ENCODE measurements around the gene SCUBE1. TPM values are rescaled to one million over a fixed set of nuclear protein-coding genes. Genes with fewer than 3 reads are reported as not detected.

Gene SCUBE1
- total RNA-seq, 1 donor from 2014 or later: not detected

DNA sequence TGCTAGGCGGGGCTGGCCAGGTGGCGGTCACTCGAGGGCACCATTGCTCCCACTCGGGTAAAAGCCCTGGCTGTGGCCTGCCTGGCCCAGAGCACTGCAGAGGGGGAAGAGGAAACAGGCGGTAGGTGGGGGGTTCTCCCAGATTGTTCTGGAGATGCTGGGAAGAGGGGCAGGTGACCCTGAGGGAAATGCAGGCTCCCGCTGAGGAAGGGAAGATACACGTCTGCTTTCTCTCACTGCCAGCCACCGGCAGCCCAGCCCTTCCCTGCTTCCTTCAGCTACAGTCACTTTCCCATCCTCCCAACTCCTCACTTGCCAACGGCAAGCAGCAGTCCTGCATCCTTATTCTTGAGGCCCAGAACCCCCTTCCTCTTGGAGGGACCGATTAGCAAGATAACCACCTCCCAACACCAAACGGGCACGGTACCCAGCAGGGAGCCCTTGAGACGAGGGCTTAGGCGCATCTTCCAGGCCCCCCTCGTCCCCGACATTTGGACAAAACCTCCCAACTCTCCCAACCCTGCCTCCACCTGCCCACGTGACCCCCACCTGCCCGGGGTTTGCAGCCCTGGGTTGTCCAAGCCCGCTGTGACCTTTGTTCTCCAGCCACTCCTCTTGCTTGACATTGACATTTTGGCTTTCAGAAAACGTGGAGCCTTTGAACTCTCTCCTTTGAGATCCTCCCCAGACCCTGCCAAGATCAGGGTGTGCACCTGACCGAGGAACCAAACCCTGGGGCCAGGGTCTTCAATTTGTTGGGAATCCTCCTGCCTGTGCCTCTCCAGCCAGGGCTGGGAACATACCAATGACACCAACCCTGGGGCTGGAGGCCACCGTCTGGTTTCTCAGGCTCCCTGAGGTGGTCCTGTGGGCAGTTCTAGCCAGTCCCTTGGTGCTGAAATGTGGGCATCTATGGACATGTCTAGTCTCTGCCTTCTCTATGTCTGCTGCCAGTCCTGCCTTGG is 107.4 kb downstream of the SCUBE1 start:
- no peak for DNase-seq (ENCODE audit: low spot score)
- intact Hi-C loops (cut with micrococcal nuclease): no loop called here
- no peak overlapping the region for H3K27ac Mint-ChIP-seq
- peaks cover 6% of the 10 kb centered on the region for H3K4me1 Mint-ChIP-seq (ENCODE audit: low read depth)
- H3K27me3 Mint-ChIP-seq (ENCODE audit: insufficient read depth): peaks cover 15% of the 10 kb centered on the region
- H3K4me3 Mint-ChIP-seq: no peak overlapping the region
- H3K9me3 Mint-ChIP-seq: no peaks in the 10 kb centered on the region
- no peaks in the 10 kb centered on the region for H3K36me3 Mint-ChIP-seq (ENCODE audit: low read depth)

DNA sequence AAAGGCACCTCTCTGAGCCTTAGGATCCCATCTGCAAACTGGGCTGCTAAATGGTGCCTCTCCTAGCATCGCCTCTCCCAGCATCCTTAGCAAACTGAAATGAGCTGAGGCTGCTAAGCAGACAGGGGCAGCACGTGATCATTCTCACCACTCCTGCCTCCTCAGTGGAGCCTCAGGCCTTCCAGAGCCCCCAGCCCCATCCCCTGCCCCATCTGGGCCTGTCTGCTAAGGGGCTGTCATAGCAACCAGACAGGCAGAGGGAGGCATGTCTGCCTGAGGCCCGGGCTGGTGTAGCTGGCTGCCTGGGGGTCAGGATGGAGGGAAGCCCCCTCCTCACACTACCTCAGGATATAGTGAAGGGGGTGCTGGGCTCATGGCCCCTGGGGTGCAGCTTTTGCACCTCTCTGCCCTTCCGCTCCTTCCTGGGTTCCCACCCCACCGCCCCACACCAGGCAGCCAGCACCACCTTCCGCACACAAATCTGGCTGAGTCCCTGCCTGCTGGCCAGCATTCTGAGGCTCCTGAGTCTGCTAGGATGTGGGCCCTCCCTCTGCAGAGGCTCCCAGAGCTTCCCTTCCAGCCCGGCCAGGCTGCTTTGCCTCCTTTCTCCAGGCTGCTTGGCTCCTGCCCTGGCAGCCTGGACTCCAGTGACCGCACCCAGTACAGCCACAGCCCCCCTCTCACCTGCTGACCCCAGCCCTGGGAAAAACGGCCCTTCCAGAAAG is 108.7 kb downstream of the SCUBE1 start:
- H3K27ac Mint-ChIP-seq: no peak overlapping the region
- no peak overlapping the region for H3K4me3 Mint-ChIP-seq
- peaks cover 6% of the 10 kb centered on the region for H3K4me1 Mint-ChIP-seq (ENCODE audit: low read depth)
- H3K27me3 Mint-ChIP-seq (ENCODE audit: insufficient read depth): peaks cover 13% of the 10 kb centered on the region
- intact Hi-C loops (cut with micrococcal nuclease): no loop called here
- DNase-seq (ENCODE audit: low spot score): no peak
- no peaks in the 10 kb centered on the region for H3K36me3 Mint-ChIP-seq (ENCODE audit: low read depth)
- H3K9me3 Mint-ChIP-seq: no peaks in the 10 kb centered on the region

DNA sequence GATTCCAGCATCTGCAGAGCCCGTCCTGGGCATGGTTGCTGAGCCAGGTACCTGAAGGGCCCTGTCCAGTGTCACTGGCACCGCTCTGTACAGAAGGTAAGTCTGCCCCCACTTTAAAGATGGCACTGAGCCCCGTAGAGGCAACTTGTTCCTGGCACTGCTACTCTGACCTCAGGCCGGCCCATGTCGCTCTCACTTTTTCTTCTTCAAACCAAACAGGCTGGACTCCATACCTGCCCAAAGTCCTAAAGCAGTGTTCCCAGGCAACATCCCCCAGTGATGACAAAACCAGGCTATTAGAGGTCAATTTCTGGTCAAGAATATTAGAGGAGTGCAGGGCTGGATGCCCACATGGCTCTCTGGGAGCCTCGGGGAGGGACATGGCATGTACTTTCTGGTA is 109.6 kb downstream of the SCUBE1 start:
- no peaks in the 10 kb centered on the region for H3K36me3 Mint-ChIP-seq (ENCODE audit: low read depth)
- no peak overlapping the region for H3K27ac Mint-ChIP-seq
- H3K9me3 Mint-ChIP-seq: no peaks in the 10 kb centered on the region
- no peak for DNase-seq (ENCODE audit: low spot score)
- H3K4me3 Mint-ChIP-seq: no peak overlapping the region
- intact Hi-C loops (cut with micrococcal nuclease): no loop called here
- H3K4me1 Mint-ChIP-seq (ENCODE audit: low read depth): peaks cover 6% of the 10 kb centered on the region
- H3K27me3 Mint-ChIP-seq (ENCODE audit: insufficient read depth): peaks cover 12% of the 10 kb centered on the region

DNA sequence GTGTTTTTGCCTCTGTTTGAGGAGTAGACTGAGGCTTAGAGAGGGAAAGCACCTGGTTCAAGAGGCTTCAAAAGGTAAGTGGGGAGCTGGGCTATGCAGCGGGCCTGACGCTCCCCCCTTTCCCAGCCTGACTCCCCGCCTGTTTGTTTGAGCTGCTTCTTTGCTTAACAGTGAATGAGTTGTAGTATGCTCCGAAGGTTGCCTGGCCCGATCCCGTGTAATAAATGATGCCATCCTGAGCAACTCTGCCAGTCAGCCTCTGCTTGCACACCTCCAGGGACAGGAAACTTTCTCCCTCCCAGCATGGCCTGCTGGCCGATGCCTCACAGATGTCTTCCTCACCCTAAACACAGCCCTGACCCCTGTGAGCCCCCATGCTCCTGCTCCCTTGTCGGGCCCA is 110.7 kb downstream of the SCUBE1 start:
- Mint-ChIP-seq H3K27me3 (ENCODE audit: insufficient read depth) (peaks cover 7% of the 10 kb centered on the region), H3K4me1 (ENCODE audit: low read depth) (peaks cover 6% of the 10 kb centered on the region), H3K9me3 (no peaks in the 10 kb centered on the region), H3K36me3 (ENCODE audit: low read depth) (no peaks in the 10 kb centered on the region), H3K27ac (no peak overlapping the region), H3K4me3 (no peak overlapping the region)
- no peak for DNase-seq (ENCODE audit: low spot score)
- intact Hi-C loops (cut with micrococcal nuclease): no loop called here

DNA sequence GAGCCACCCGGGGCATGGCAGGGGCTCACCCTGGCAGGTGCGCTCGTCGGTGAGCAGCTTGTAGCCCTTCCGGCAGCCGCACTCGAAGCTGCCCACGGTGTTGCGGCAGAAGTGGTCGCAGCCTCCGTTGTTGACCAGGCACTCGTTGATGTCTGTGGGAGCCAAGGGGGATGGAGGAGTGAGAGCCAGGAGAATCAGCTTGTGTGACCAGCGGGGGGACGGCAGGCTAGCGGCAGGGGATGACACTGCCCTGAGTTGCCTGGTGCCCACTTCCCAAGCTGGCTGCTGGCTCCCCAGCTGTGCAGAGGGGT is 111.5 kb downstream of the SCUBE1 start:
- intact Hi-C loops (cut with micrococcal nuclease): loop anchor here (1.0 kb wide), 2 partner anchors 115 to 154 kb away; no protein-coding TSS in a partner anchor
- Mint-ChIP-seq H3K4me1 (ENCODE audit: low read depth) (peaks cover 6% of the 10 kb centered on the region), H3K36me3 (ENCODE audit: low read depth) (no peaks in the 10 kb centered on the region), H3K9me3 (no peaks in the 10 kb centered on the region), H3K27me3 (ENCODE audit: insufficient read depth) (peaks cover 7% of the 10 kb centered on the region), H3K27ac (no peak overlapping the region), H3K4me3 (no peak overlapping the region)
- DNase-seq (ENCODE audit: low spot score): no peak

DNA sequence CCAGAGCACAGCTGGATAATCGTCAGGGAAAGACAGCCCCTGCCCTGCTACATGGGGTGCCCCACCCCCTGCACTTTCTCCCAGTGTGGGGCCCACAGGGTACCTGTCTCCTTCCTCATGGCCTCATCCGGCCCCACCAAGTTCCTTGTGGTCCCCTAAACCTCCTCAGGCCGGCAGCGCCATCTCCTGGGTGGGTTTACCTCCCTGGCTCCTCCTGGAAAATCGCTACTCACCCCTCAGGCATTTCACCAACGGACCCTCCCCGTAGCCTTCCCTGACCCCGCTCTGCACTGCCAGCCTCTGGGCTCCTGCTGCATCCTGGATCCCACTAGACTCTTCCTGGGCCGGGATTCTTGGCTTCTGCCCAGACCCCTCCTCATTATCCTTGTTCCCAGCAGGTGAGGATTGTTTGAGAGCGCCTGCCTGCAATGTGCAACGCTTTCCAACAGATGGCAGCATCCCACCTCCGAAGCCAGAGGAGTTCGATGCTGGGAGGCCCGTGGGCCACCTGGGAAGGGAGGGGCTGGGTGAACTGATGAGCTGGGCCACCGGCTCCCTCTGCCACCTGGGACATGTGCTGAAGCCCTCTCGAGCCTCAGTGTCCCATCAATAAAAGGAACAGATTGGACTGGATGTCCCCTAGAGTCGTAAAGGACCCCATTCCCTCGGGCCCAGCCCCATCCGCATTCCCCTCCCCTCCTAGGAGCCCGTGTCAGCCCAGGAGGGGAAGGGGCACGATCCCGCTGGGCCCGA is 112.0 kb downstream of the SCUBE1 start:
- intact Hi-C loops (cut with micrococcal nuclease): loop anchor here (1.0 kb wide), 2 partner anchors 115 to 154 kb away; no protein-coding TSS in a partner anchor
- no peak overlapping the region for H3K4me3 Mint-ChIP-seq
- no peak overlapping the region for H3K27ac Mint-ChIP-seq
- H3K9me3 Mint-ChIP-seq: no peaks in the 10 kb centered on the region
- peak; percentile 61 for DNase-seq (ENCODE audit: low spot score)
- H3K27me3 Mint-ChIP-seq (ENCODE audit: insufficient read depth): peaks cover 6% of the 10 kb centered on the region
- H3K36me3 Mint-ChIP-seq (ENCODE audit: low read depth): no peaks in the 10 kb centered on the region
- H3K4me1 Mint-ChIP-seq (ENCODE audit: low read depth): peaks cover 6% of the 10 kb centered on the region

DNA sequence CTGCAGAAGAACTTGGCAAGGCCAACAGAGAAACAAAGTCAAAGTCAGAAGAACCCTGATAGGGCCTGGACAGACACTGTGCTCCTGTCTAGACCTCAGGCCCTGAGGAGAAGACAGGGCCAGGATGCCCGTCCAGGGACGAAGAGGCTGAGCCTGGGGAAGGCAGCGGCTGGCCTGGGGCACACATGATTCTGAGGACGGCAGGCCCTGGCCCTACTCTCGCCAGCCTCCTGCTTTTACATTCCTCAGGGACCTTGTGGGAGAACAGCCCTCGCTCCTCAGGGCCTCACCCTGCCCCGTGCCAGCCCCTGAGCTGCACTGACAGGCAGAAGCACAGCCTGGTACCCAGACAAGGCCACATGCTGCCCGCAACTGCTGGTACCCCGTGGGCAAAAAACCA is 112.6 kb downstream of the SCUBE1 start:
- H3K36me3 Mint-ChIP-seq (ENCODE audit: low read depth): no peaks in the 10 kb centered on the region

DNA sequence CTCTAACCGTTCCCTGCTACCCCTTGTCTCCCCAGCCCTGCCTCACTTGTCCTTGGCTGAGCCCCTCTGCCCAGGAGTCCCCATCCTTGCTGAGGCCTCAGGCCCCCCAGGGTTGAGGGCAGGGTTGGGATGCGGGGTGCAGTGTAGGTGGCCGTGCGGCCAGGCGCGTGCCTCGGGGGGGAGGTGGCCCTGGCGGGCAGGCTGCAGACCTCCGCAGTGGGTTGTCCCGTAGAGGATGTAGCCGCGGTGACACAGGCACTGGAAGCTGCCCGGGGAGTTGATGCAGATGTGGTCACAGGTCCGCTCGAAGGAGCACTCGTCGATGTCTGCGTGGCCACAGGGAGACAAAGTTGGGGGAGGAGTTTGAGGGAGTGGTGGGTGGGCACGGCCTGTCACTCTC is 114.3 kb downstream of the SCUBE1 start:
- Mint-ChIP-seq H3K4me3 (no peak overlapping the region), H3K4me1 (ENCODE audit: low read depth) (peaks cover 6% of the 10 kb centered on the region), H3K27ac (no peak overlapping the region), H3K36me3 (ENCODE audit: low read depth) (no peaks in the 10 kb centered on the region), H3K27me3 (ENCODE audit: insufficient read depth) (peaks cover 5% of the 10 kb centered on the region), H3K9me3 (no peaks in the 10 kb centered on the region)
- intact Hi-C loops (cut with micrococcal nuclease): no loop called here
- no peak for DNase-seq (ENCODE audit: low spot score)

More for the DNA sequence above, 112.6 kb downstream of the SCUBE1 start:
- H3K9me3 Mint-ChIP-seq: no peaks in the 10 kb centered on the region
- intact Hi-C loops (cut with micrococcal nuclease): no loop called here
- peaks cover 2% of the 10 kb centered on the region for H3K27me3 Mint-ChIP-seq (ENCODE audit: insufficient read depth)
- H3K27ac Mint-ChIP-seq: no peak overlapping the region
- H3K4me3 Mint-ChIP-seq: no peak overlapping the region
- H3K4me1 Mint-ChIP-seq (ENCODE audit: low read depth): peaks cover 6% of the 10 kb centered on the region
- no peak for DNase-seq (ENCODE audit: low spot score)

DNA sequence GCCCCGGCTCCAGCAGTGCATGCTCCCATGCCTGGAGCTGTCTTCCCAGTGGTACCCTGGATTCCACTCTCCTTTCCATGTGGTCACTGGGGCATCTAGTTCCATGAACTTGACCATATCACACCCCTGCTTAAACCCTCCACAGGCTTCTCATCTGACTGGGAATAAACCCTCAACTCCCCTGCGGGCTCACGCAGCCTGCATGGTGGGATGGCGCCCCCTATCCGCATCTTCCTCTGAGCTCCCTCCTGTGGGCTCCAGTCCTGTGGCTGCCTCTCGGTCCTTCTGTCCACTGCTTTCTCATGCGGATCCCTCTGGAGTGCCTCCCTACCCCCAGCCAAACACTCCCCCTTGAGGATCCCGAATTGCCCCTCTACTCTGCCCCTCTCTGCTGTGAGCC is 114.8 kb downstream of the SCUBE1 start:
- no peak for DNase-seq (ENCODE audit: low spot score)
- Mint-ChIP-seq H3K9me3 (no peaks in the 10 kb centered on the region), H3K4me3 (no peak overlapping the region), H3K27ac (no peak overlapping the region), H3K27me3 (ENCODE audit: insufficient read depth) (peaks cover 5% of the 10 kb centered on the region), H3K4me1 (ENCODE audit: low read depth) (peaks cover 6% of the 10 kb centered on the region), H3K36me3 (ENCODE audit: low read depth) (no peaks in the 10 kb centered on the region)
- intact Hi-C loops (cut with micrococcal nuclease): no loop called here

DNA sequence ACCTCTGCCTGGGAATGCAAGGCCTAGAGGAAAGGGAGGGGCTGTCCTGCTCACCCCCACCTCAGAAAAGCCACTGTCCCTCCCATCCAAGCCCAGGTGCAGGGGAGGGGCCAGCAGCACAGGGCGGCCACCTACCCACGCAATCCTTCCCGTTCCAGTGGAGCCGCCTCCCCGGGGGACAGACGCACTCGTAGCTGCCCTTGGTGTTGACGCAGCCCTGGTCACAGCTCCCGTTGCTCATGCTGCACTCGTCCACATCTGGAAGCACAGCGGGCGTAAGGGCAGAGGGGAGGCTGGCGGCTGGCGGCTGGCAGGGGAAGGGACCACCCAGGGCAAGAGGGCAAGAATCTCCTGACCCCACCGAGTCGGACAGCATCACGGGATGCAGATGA is 115.9 kb downstream of the SCUBE1 start:
- Mint-ChIP-seq H3K36me3 (ENCODE audit: low read depth) (no peaks in the 10 kb centered on the region), H3K4me3 (no peak overlapping the region), H3K4me1 (ENCODE audit: low read depth) (peaks cover 6% of the 10 kb centered on the region), H3K9me3 (no peaks in the 10 kb centered on the region), H3K27ac (no peak overlapping the region), H3K27me3 (ENCODE audit: insufficient read depth) (peaks cover 5% of the 10 kb centered on the region)
- no peak for DNase-seq (ENCODE audit: low spot score)
- intact Hi-C loops (cut with micrococcal nuclease): no loop called here

DNA sequence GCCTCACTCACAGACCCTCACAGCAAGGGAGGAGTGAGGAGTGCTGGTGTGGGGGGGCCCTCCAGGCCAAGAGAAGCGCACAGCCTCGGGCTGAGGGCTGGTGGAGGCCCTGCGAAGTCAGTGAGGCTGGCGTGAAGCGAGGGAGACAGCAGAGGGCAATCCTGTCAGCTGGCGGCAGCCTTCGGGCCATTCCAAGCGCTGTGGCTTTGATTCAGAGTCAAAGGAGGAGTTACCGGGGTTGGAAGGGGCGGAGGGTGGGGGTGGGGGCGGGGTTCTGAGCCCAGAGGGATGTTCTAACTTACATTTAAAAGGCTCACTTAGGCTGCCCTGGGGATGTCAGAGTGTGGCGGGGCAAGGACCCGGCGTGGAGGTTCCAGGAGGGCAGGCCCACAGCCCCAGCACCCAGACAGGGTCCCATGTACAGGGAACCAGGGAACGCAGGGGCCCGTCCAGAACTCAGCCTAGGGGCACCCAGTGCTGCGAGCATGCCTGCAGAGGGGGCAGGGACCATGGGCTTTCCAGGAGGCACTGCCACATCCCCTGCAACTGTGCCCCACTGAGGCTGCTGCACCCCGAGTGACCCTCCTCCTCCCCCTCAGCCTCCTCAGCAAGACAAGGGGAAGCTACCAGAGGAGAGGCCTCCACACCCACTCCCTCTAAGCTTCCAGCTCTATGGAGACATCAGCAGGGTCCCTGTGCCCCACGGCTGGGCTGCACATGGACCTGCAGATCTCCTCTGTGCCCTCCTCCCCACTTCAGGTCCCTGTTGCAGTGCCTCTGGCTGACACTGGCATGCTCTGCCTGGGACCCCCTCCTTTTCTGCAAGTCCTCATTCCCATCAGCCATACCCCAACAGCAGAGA is 116.6 kb downstream of the SCUBE1 start:
- H3K36me3 Mint-ChIP-seq (ENCODE audit: low read depth): no peaks in the 10 kb centered on the region

DNA sequence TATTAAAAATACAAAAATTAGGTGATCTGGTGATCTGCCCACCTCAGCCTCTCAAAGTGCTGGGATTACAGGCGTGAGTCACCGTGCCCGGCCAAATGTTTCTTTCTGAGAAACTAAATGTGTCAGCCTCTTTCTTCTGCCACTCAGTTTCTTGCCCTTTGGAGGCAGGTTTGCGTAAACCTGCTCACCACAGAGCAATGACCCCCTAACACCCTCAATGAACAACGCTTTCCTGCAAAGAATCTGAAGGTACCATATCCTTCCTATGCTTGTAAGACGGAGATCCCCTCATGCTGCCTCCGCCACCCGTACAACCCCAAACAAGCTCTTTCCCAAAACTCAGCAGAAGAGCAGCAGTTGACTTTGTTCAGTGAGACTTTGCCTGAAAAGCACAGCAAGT is 117.6 kb downstream of the SCUBE1 start:
- H3K4me3 Mint-ChIP-seq: no peak overlapping the region
- DNase-seq (ENCODE audit: low spot score): no peak
- intact Hi-C loops (cut with micrococcal nuclease): no loop called here
- no peaks in the 10 kb centered on the region for H3K9me3 Mint-ChIP-seq
- no peaks in the 10 kb centered on the region for H3K36me3 Mint-ChIP-seq (ENCODE audit: low read depth)
- no peak overlapping the region for H3K27ac Mint-ChIP-seq
- H3K4me1 Mint-ChIP-seq (ENCODE audit: low read depth): no peaks in the 10 kb centered on the region
- peaks cover 3% of the 10 kb centered on the region for H3K27me3 Mint-ChIP-seq (ENCODE audit: insufficient read depth)

More for the DNA sequence above, 116.6 kb downstream of the SCUBE1 start:
- intact Hi-C loops (cut with micrococcal nuclease): no loop called here
- Mint-ChIP-seq H3K27me3 (ENCODE audit: insufficient read depth) (peaks cover 5% of the 10 kb centered on the region), H3K27ac (no peak overlapping the region), H3K4me1 (ENCODE audit: low read depth) (peaks cover 6% of the 10 kb centered on the region), H3K9me3 (no peaks in the 10 kb centered on the region), H3K4me3 (no peak overlapping the region)
- no peak for DNase-seq (ENCODE audit: low spot score)
